ENCODE measurements around the gene ZNF563. TPM values are rescaled to one million over a fixed set of nuclear protein-coding genes. Genes with fewer than 3 reads are reported as not detected.

The ZNF563 gene
- 1.3 TPM in 2 replicates for polyA plus RNA-seq (2013)

GRCh38 chr19:12333162-12334159 lies at the start of gene ZNF563:
TSS of gene ZNF563 (minus strand) at chr19:12333633. CDS start at chr19:12333482, 151 bp downstream.
- Histone ChIP-seq H3K27ac (ENCODE audit: low read depth, low read length) (peak within 1 kb of the TSS; percentile 1), H2BK12ac (ENCODE audit: low read length) (no peak within 1 kb of the TSS), H3K14ac (ENCODE audit: low read length) (peak within 1 kb of the TSS; percentile 65), H4K12ac (ENCODE audit: low read depth, low read length) (peak within 1 kb of the TSS; percentile 76), H2BK120ac (ENCODE audit: insufficient read depth, low read length, poor library complexity) (peak within 1 kb of the TSS; percentile 34), H3K79me2 (ENCODE audit: control insufficient read depth, insufficient read depth, low read length, poor library complexity) (peaks cover 4% of the 10 kb centered on the region), H3K18ac (ENCODE audit: low read length) (peak within 1 kb of the TSS; percentile 72), H3K4me3 (ENCODE audit: low read depth, low read length) (peak within 1 kb of the TSS; percentile 74), H3K27me3 (ENCODE audit: insufficient read depth, low read length) (no peaks in the 10 kb centered on the region), H3K9me3 (ENCODE audit: insufficient read depth, low read depth, low read length) (peaks cover 2% of the 10 kb centered on the region), H3K4ac (ENCODE audit: low read depth, low read length) (peak within 1 kb of the TSS; percentile 22), H3K4me1 (ENCODE audit: control insufficient read depth in 1 of 2, insufficient read depth in 2 of 2, low read length in 2 of 2) (peaks cover 6 to 13% of the 10 kb centered on the region in 2 experiments), H3K36me3 (ENCODE audit: control insufficient read depth in 1 of 2, insufficient read depth in 2 of 2, low read length in 2 of 2) (no peaks in the 10 kb centered on the region), H3K9ac (ENCODE audit: low read length) (peak within 1 kb of the TSS; percentile 75), H3K4me2 (ENCODE audit: low read length) (peak within 1 kb of the TSS; percentile 76), H4K8ac (ENCODE audit: low read depth, low read length) (peak within 1 kb of the TSS; percentile 85), H2AK5ac (ENCODE audit: low read length) (no peak within 1 kb of the TSS), H2AFZ (ENCODE audit: insufficient read depth, low read length, poor library complexity) (peak within 1 kb of the TSS; percentile 79), H3K23ac (ENCODE audit: low read length) (no peak within 1 kb of the TSS), H4K91ac (ENCODE audit: low read depth, low read length) (peak within 1 kb of the TSS; percentile 73), H3K79me1 (ENCODE audit: low read length) (peaks cover 7% of the 10 kb centered on the region), H2BK5ac (ENCODE audit: low read depth, low read length, poor library complexity) (peak within 1 kb of the TSS; percentile 65)
- WGBS (ENCODE audit: extremely low coverage, insufficient coverage, insufficient read length) = no CpG with 5 or more reads among the region's 55 CpGs
- peak; percentile 66 to 76 for DNase-seq

GRCh38 chr19:12380444-12380737 lies 47.0 kb upstream of the ZNF563 start:
- H3K79me1 ChIP-seq (ENCODE audit: low read length) = no peaks in the 10 kb centered on the region
- no CpG with 5 or more reads among the region's 2 CpGs for WGBS (ENCODE audit: extremely low coverage, insufficient coverage, insufficient read length)
- no peak overlapping the region for H3K27ac ChIP-seq (ENCODE audit: low read depth, low read length)
- no peak overlapping the region for H2BK12ac ChIP-seq (ENCODE audit: low read length)
- no peak overlapping the region for H3K18ac ChIP-seq (ENCODE audit: low read length)
- H2AFZ ChIP-seq (ENCODE audit: insufficient read depth, low read length, poor library complexity) = no peak overlapping the region
- no peak overlapping the region for H2AK5ac ChIP-seq (ENCODE audit: low read length)
- no peak overlapping the region for H3K4me2 ChIP-seq (ENCODE audit: low read length)
- DNase-seq = no peak
- H3K4me1 ChIP-seq (ENCODE audit: control insufficient read depth in 1 of 2, insufficient read depth in 2 of 2, low read length in 2 of 2) = no peaks in the 10 kb centered on the region
- H2BK120ac ChIP-seq (ENCODE audit: insufficient read depth, low read length, poor library complexity) = no peak overlapping the region
- peaks cover 13% of the 10 kb centered on the region for H3K9me3 ChIP-seq (ENCODE audit: insufficient read depth, low read depth, low read length)
- peaks cover 0 to 15% of the 10 kb centered on the region in 2 experiments for H3K36me3 ChIP-seq (ENCODE audit: control insufficient read depth in 1 of 2, insufficient read depth in 2 of 2, low read length in 2 of 2)
- H4K12ac ChIP-seq (ENCODE audit: low read depth, low read length) = no peak overlapping the region
- H3K4ac ChIP-seq (ENCODE audit: low read depth, low read length) = no peak overlapping the region
- no peaks in the 10 kb centered on the region for H3K27me3 ChIP-seq (ENCODE audit: insufficient read depth, low read length)
- no peak overlapping the region for H3K9ac ChIP-seq (ENCODE audit: low read length)
- H3K79me2 ChIP-seq (ENCODE audit: control insufficient read depth, insufficient read depth, low read length, poor library complexity) = no peaks in the 10 kb centered on the region
- H3K4me3 ChIP-seq (ENCODE audit: low read depth, low read length) = no peak overlapping the region
- H4K8ac ChIP-seq (ENCODE audit: low read depth, low read length) = no peak overlapping the region
- no peak overlapping the region for H4K91ac ChIP-seq (ENCODE audit: low read depth, low read length)
- no peak overlapping the region for H3K23ac ChIP-seq (ENCODE audit: low read length)
- H3K14ac ChIP-seq (ENCODE audit: low read length) = no peak overlapping the region
- H2BK5ac ChIP-seq (ENCODE audit: low read depth, low read length, poor library complexity) = no peak overlapping the region

- H2BK5ac ChIP-seq (ENCODE audit: low read depth, low read length, poor library complexity) = no peak overlapping the region
- no peak overlapping the region for H3K14ac ChIP-seq (ENCODE audit: low read length)
- no peaks in the 10 kb centered on the region for H3K79me2 ChIP-seq (ENCODE audit: control insufficient read depth, insufficient read depth, low read length, poor library complexity)
- no peaks in the 10 kb centered on the region for H3K4me1 ChIP-seq (ENCODE audit: control insufficient read depth in 1 of 2, insufficient read depth in 2 of 2, low read length in 2 of 2)
- H3K4me2 ChIP-seq (ENCODE audit: low read length) = no peak overlapping the region
- H2AFZ ChIP-seq (ENCODE audit: insufficient read depth, low read length, poor library complexity) = no peak overlapping the region
- H3K4ac ChIP-seq (ENCODE audit: low read depth, low read length) = no peak overlapping the region
- no CpG with 5 or more reads among the region's 5 CpGs for WGBS (ENCODE audit: extremely low coverage, insufficient coverage, insufficient read length)
- H4K8ac ChIP-seq (ENCODE audit: low read depth, low read length) = no peak overlapping the region
- no peak overlapping the region for H3K4me3 ChIP-seq (ENCODE audit: low read depth, low read length)
- no peak overlapping the region for H3K9ac ChIP-seq (ENCODE audit: low read length)
- no peak overlapping the region for H2BK12ac ChIP-seq (ENCODE audit: low read length)
- H2AK5ac ChIP-seq (ENCODE audit: low read length) = no peak overlapping the region
- H3K18ac ChIP-seq (ENCODE audit: low read length) = no peak overlapping the region
- H2BK120ac ChIP-seq (ENCODE audit: insufficient read depth, low read length, poor library complexity) = no peak overlapping the region
- no peaks in the 10 kb centered on the region for H3K79me1 ChIP-seq (ENCODE audit: low read length)
- DNase-seq = peak in 1 of 2 donors; percentile 51
- H3K27ac ChIP-seq (ENCODE audit: low read depth, low read length) = no peak overlapping the region
- no peak overlapping the region for H3K23ac ChIP-seq (ENCODE audit: low read length)
- no peaks in the 10 kb centered on the region for H3K27me3 ChIP-seq (ENCODE audit: insufficient read depth, low read length)
- H4K91ac ChIP-seq (ENCODE audit: low read depth, low read length) = no peak overlapping the region
- peaks cover 13% of the 10 kb centered on the region for H3K9me3 ChIP-seq (ENCODE audit: insufficient read depth, low read depth, low read length)
- H4K12ac ChIP-seq (ENCODE audit: low read depth, low read length) = no peak overlapping the region
- H3K36me3 ChIP-seq (ENCODE audit: control insufficient read depth in 1 of 2, insufficient read depth in 2 of 2, low read length in 2 of 2) = peaks cover 0 to 15% of the 10 kb centered on the region in 2 experiments
These were observed 46.5 kb upstream of the ZNF563 start for GRCh38 chr19:12379732-12380443.

- no peak overlapping the region for H4K8ac ChIP-seq (ENCODE audit: low read depth, low read length)
- no peak overlapping the region for H3K4ac ChIP-seq (ENCODE audit: low read depth, low read length)
- no peak overlapping the region for H3K23ac ChIP-seq (ENCODE audit: low read length)
- no peaks in the 10 kb centered on the region for H3K27me3 ChIP-seq (ENCODE audit: insufficient read depth, low read length)
- no peak overlapping the region for H2AK5ac ChIP-seq (ENCODE audit: low read length)
- DNase-seq = no peak
- WGBS (ENCODE audit: extremely low coverage, insufficient coverage, insufficient read length) = no CpG with 5 or more reads among the region's 1 CpG
- H3K4me3 ChIP-seq (ENCODE audit: low read depth, low read length) = no peak overlapping the region
- H4K91ac ChIP-seq (ENCODE audit: low read depth, low read length) = no peak overlapping the region
- H3K14ac ChIP-seq (ENCODE audit: low read length) = no peak overlapping the region
- H2BK5ac ChIP-seq (ENCODE audit: low read depth, low read length, poor library complexity) = no peak overlapping the region
- no peak overlapping the region for H2BK12ac ChIP-seq (ENCODE audit: low read length)
- no peak overlapping the region for H2BK120ac ChIP-seq (ENCODE audit: insufficient read depth, low read length, poor library complexity)
- H3K18ac ChIP-seq (ENCODE audit: low read length) = no peak overlapping the region
- no peaks in the 10 kb centered on the region for H3K79me2 ChIP-seq (ENCODE audit: control insufficient read depth, insufficient read depth, low read length, poor library complexity)
- no peak overlapping the region for H3K4me2 ChIP-seq (ENCODE audit: low read length)
- no peaks in the 10 kb centered on the region for H3K36me3 ChIP-seq (ENCODE audit: control insufficient read depth in 1 of 2, insufficient read depth in 2 of 2, low read length in 2 of 2)
- peaks cover 7% of the 10 kb centered on the region for H3K9me3 ChIP-seq (ENCODE audit: insufficient read depth, low read depth, low read length)
- H3K79me1 ChIP-seq (ENCODE audit: low read length) = no peaks in the 10 kb centered on the region
- H2AFZ ChIP-seq (ENCODE audit: insufficient read depth, low read length, poor library complexity) = no peak overlapping the region
- H3K9ac ChIP-seq (ENCODE audit: low read length) = no peak overlapping the region
- no peaks in the 10 kb centered on the region for H3K4me1 ChIP-seq (ENCODE audit: control insufficient read depth in 1 of 2, insufficient read depth in 2 of 2, low read length in 2 of 2)
- H4K12ac ChIP-seq (ENCODE audit: low read depth, low read length) = no peak overlapping the region
- no peak overlapping the region for H3K27ac ChIP-seq (ENCODE audit: low read depth, low read length)
These were observed 40.6 kb upstream of the ZNF563 start for GRCh38 chr19:12374026-12374425.

Measured in trophoblast cell (in vitro differentiated cells and primary cell).